ENCODE results near the gene KIF6. TPM values are rescaled to one million over a fixed set of nuclear protein-coding genes. Genes with fewer than 3 reads are reported as not detected.

Gene KIF6
- total and polyA plus RNA-seq, 2 of the 8 experiments (the other 6 are each of a cell fraction or from before 2014, with no cell fraction given), result 0.53 to 0.65 TPM

DNA sequence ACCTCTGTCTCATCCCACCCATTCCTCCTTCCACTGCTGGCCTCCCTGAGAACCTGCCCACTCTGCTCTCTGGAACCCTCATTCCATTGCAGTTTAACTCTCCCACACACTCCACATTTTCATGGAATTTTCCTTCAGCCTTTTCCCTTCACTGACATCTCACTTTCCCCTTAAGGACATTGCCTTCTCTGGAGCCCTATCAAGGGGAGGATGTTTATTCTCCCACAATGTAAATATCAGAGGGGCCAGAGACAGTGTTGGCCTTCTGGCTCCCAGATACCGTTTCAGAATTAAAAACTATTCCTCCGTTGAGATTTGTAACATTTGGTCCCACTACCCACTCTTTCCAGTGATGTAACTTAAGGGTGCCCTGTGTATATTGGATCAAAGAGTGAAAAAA, 203.2 kb downstream of the KIF6 start:
- no peaks in the 10 kb centered on the region for H3K4me1 ChIP-seq (replicated peaks in 1 of 4; ENCODE audit: control insufficient read depth in 3 of 4, insufficient read depth in 4 of 4, low read length in 3 of 4)
- no peak overlapping the region for H2BK120ac ChIP-seq (replicated peaks; ENCODE audit: low read depth, low read length)
- no peaks in the 10 kb centered on the region for H3K79me2 ChIP-seq (ENCODE audit: control insufficient read depth in 1 of 2, insufficient read depth in 2 of 2, low read length in 2 of 2)
- H2AK5ac ChIP-seq (ENCODE audit: low read depth, low read length), result no peak overlapping the region
- H3K9ac ChIP-seq (replicated peaks in 1 of 4; ENCODE audit: extremely low read depth in 1 of 4, low read depth in 3 of 4, low read length in 3 of 4), result no peak overlapping the region
- no peak overlapping the region for H2BK20ac ChIP-seq (ENCODE audit: low read length)
- no peak overlapping the region for H3K56ac ChIP-seq (replicated peaks; ENCODE audit: insufficient read length, low read depth, low read length)
- ChIA-PET POLR2A (ENCODE audit: partially characterized antibody) (no interaction called here), CTCF (ENCODE audit: partially characterized antibody) (no interaction called here)
- WGBS, 2 experiments (ENCODE audit: extremely low coverage in 1 of 2, insufficient coverage in 1 of 2, insufficient read length in 1 of 2, insufficient replicate concordance in 2 of 2, low coverage in 1 of 2, low lambda C conversion rate in 2 of 2, missing lambda C conversion rate in 1 of 2), result 92% methylated on average over 2 of the region's 2 CpGs; no CpG with 5 or more reads in 1 of the 2 experiments
- H4K5ac ChIP-seq (ENCODE audit: insufficient read length, low read depth, low read length), result no peak overlapping the region
- no peak overlapping the region for H4K8ac ChIP-seq (ENCODE audit: extremely low read depth, insufficient read depth, low read length)
- FAIRE-seq (no peak), DNase-seq (ENCODE audit: low read depth in 1 of 2, low spot score in 2 of 2) (no peak)
- no peak overlapping the region for H3K18ac ChIP-seq (ENCODE audit: extremely low read depth, low read length)
- no peaks in the 10 kb centered on the region for H3K36me3 ChIP-seq (ENCODE audit: control insufficient read depth in 2 of 4, insufficient read depth in 4 of 4, low read length in 3 of 4)
- no peaks in the 10 kb centered on the region for H3K9me3 ChIP-seq (ENCODE audit: insufficient read depth in 2 of 2, low read depth in 1 of 2, low read length in 1 of 2)
- TF ChIP-seq SIX5 (IDR thresholded peaks at IDR 0.05; ENCODE audit: low read depth, low read length) (no peak), TCF12 (IDR thresholded peaks at IDR 0.05; ENCODE audit: low read depth, low read length) (no peak), YY1 (IDR thresholded peaks at IDR 0.05; ENCODE audit: low read depth, low read length) (no peak), RNF2 (IDR thresholded peaks at IDR 0.05; ENCODE audit: borderline replicate concordance, low read depth, low read length, missing control alignments, poor library complexity, severe bottlenecking) (no peak), SIRT6 (IDR thresholded peaks at IDR 0.05; ENCODE audit: low read length) (no peak), SP1 (IDR thresholded peaks at IDR 0.05; ENCODE audit: low read depth, low read length) (no peak), SRF (IDR thresholded peaks at IDR 0.05; ENCODE audit: low read depth, low read length) (no peak), RBBP5 (IDR thresholded peaks at IDR 0.05; ENCODE audit: borderline replicate concordance, low read depth, low read length) (no peak), ZNF274 (IDR thresholded peaks at IDR 0.05; ENCODE audit: borderline replicate concordance, extremely low read depth, low read length) (no peak), E2F6 (IDR thresholded peaks at IDR 0.05) (no peak), CTBP2 (IDR thresholded peaks at IDR 0.05; ENCODE audit: borderline replicate concordance, insufficient read depth, insufficient read length, low read length) (no peak), CREB1 (IDR thresholded peaks at IDR 0.05) (no peak)
- no peak overlapping the region for H4K91ac ChIP-seq (replicated peaks; ENCODE audit: insufficient read length, low read length)
- H3K27me3 ChIP-seq (replicated peaks in 1 of 4; ENCODE audit: control insufficient read depth in 3 of 4, extremely low read depth in 1 of 4, insufficient read depth in 3 of 4, low read length in 3 of 4), result no peaks in the 10 kb centered on the region
- no peak overlapping the region for H2BK12ac ChIP-seq (ENCODE audit: low read depth, low read length)
- no peak overlapping the region for H3K4me2 ChIP-seq (ENCODE audit: insufficient read depth in 1 of 2, low read depth in 2 of 2, low read length in 2 of 2)
- H4K20me1 ChIP-seq (replicated peaks in 1 of 2; ENCODE audit: control insufficient read depth in 1 of 2, insufficient read depth in 2 of 2, low read length in 2 of 2), result no peaks in the 10 kb centered on the region
- no peak overlapping the region for H3K4ac ChIP-seq (replicated peaks; ENCODE audit: insufficient read length, low read depth, low read length)
- no peaks in the 10 kb centered on the region for H3K79me1 ChIP-seq (ENCODE audit: low read depth, low read length)
- no peak overlapping the region for H2AFZ ChIP-seq (ENCODE audit: low read length)
- no peak overlapping the region for H3K14ac ChIP-seq (ENCODE audit: insufficient read length)
- no peaks in the 10 kb centered on the region for H3K23me2 ChIP-seq (ENCODE audit: low read depth, low read length)
- no peak overlapping the region for H3K23ac ChIP-seq (ENCODE audit: insufficient read length)
- no peak overlapping the region for H3K4me3 ChIP-seq (ENCODE audit: extremely low read depth in 1 of 4, insufficient read depth in 2 of 4, low read depth in 3 of 4, low read length in 4 of 4)
- H2BK15ac ChIP-seq (ENCODE audit: low read length), result no peak overlapping the region
- H3K27ac ChIP-seq (ENCODE audit: low read depth, low read length), result no peak overlapping the region
- no peak overlapping the region for H2BK5ac ChIP-seq (ENCODE audit: low read depth, low read length)

Data from H1 (cell line).